HCT116 (cell line): ENCODE measurements around the gene CACNA1F. TPM values are rescaled to one million over a fixed set of nuclear protein-coding genes. Genes with fewer than 3 reads are reported as not detected.

Source experiments
- ATAC-seq: fragments of 200-7000 bp; cut with Tn5 transposase; 2 replicates; pipeline ENCODE4 v1.9.1; 2020; ENCODE audit warnings: mild to moderate bottlenecking, moderate library complexity
- BruUV-seq: library from RNA; stranded (reverse); fragments of 400-500 nt; replicated peaks from 2 replicates; lab custom pipeline; 2021; lab: Mats Ljungman, UMichigan
- CTCF ChIA-PET: fragments of 300-600 bp; sonication (Branson Sonifier 250); formaldehyde crosslinking; loops from one replicate; lab custom pipeline; 2021; ENCODE audit warnings: antibody characterized with exemption; lab: Charles Lee
- POLR2A ChIA-PET: fragments of 300-600, 350-600 bp; sonication (Branson Sonifier 250); formaldehyde crosslinking; loops from one replicate; lab custom pipeline; 2021; ENCODE audit warnings: antibody characterized with exemption; lab: Charles Lee
- RAD21 ChIA-PET, 2 experiments: fragments of 300-600 bp; sonication (Branson Sonifier 250); formaldehyde crosslinking; loops; one replicate each; lab custom pipeline; 2023; ENCODE audit warnings: low total read pairs in 2 of 2; ENCODE audit not compliant: uncharacterized antibody in 2 of 2, unreplicated experiment in 2 of 2, low non-redundant PET in 1 of 2; lab: Charles Lee
- DNase-seq: peaks from one replicate; pipeline ENCODE4 v3.0.0-alpha.2; 2010; ENCODE audit warnings: low read depth, low spot score
- H2AFZ ChIP-seq: fragments of 200-600 bp; shearing (Covaris generic), sonication (generic); 2 replicates; pipeline ENCODE4 v1.6.1; 2017; ENCODE audit warnings: low read depth, mixed run types, mixed read lengths, antibody characterized with exemption, low read length; ENCODE audit not compliant: poor library complexity, severe bottlenecking
- H3K27ac ChIP-seq: 2 replicates; pipeline ENCODE4 v1.5.1; 2012; ENCODE audit warnings: low read depth, low read length
- H3K27me3 ChIP-seq: fragments of 200-600 bp; sonication (generic); 2 replicates; pipeline ENCODE4 v1.6.1; 2016; ENCODE audit warnings: mixed run types, low read length, mixed read lengths; ENCODE audit not compliant: insufficient read depth
- H3K36me3 ChIP-seq, 2 experiments: fragments of 200-500 bp in 1 of 2; fragments of 200-600 bp in 1 of 2; sonication (Bioruptor generic) in 1 of 2; sonication (generic) in 1 of 2; 2 replicates each; pipeline versions ENCODE4 v1.5.1 to v1.6.1; 2014 to 2016; ENCODE audit warnings: low read length in 2 of 2, inconsistent platforms in 1 of 2, mixed read lengths in 1 of 2, mixed run types in 1 of 2; ENCODE audit not compliant: insufficient read depth in 2 of 2, control insufficient read depth in 1 of 2
- H3K4me1 ChIP-seq, 2 experiments: fragments of 200-600 bp in 1 of 2; sonication (generic) in 1 of 2; 2 replicates each; pipeline versions ENCODE4 v1.5.1 to v1.6.1; 2012 to 2017; ENCODE audit warnings: low read length in 2 of 2, inconsistent platforms in 1 of 2, mild to moderate bottlenecking in 1 of 2, mixed read lengths in 1 of 2, mixed run types in 1 of 2, moderate library complexity in 1 of 2; ENCODE audit not compliant: insufficient read depth in 2 of 2, control insufficient read depth in 1 of 2
- H3K4me2 ChIP-seq: fragments of 200-600 bp; sonication (generic); 2 replicates; pipeline ENCODE4 v1.6.1; 2017; ENCODE audit warnings: mixed run types, low read length, mixed read lengths
- H3K4me3 ChIP-seq, 2 experiments: fragments of 200-600 bp in 1 of 2; sonication (generic) in 1 of 2; replicated peaks in 1 of 2; 2 replicates each; pipeline ENCODE4 v1.5.1; 2011 to 2016; ENCODE audit warnings: low read length in 2 of 2, control low read depth in 1 of 2, low read depth in 1 of 2, mild to moderate bottlenecking in 1 of 2, mixed read lengths in 1 of 2, mixed run types in 1 of 2
- H3K79me2 ChIP-seq: fragments of 200-600 bp; sonication (generic); 2 replicates; pipeline ENCODE4 v1.6.1; 2017; ENCODE audit warnings: mild to moderate bottlenecking, mixed run types, low read length, moderate library complexity, mixed read lengths; ENCODE audit not compliant: insufficient read depth
- H3K9ac ChIP-seq: fragments of 200-600 bp; sonication (generic); 2 replicates; pipeline ENCODE4 v1.6.1; 2016; ENCODE audit warnings: low read length, mixed read lengths
- H3K9me2 ChIP-seq: fragments of 200-600 bp; sonication (generic), shearing (Covaris generic); 2 replicates; pipeline ENCODE4 v1.6.1; 2017; ENCODE audit warnings: mixed run types, mild to moderate bottlenecking, moderate library complexity; ENCODE audit not compliant: insufficient read depth
- H3K9me3 ChIP-seq, 2 experiments: fragments of 200-500 bp in 1 of 2; fragments of 200-600 bp in 1 of 2; sonication (Bioruptor generic) in 1 of 2; sonication (generic) in 1 of 2; 2 replicates each; pipeline ENCODE4 v1.6.1; 2014 to 2017; ENCODE audit warnings: low read length in 2 of 2, mixed read lengths in 2 of 2, inconsistent platforms in 1 of 2, low read depth in 1 of 2, mild to moderate bottlenecking in 1 of 2, mixed run types in 1 of 2, moderate library complexity in 1 of 2; ENCODE audit not compliant: control insufficient read depth in 1 of 2, insufficient read depth in 1 of 2
- H4K20me1 ChIP-seq: fragments of 200-600 bp; sonication (generic), shearing (Covaris generic); 2 replicates; pipeline ENCODE4 v1.6.1; 2017; ENCODE audit warnings: mixed run types, mild to moderate bottlenecking, moderate library complexity; ENCODE audit not compliant: insufficient read depth
- ATF3 ChIP-seq: IDR thresholded peaks from 2 replicates; pipeline ENCODE4 v1.6.1; 2012
- CEBPB ChIP-seq: IDR thresholded peaks from 2 replicates; pipeline ENCODE4 v1.6.1; 2012; ENCODE audit warnings: low read depth
- CTCF ChIP-seq, 3 experiments: fragments of 200-600 bp in 1 of 3; sonication (generic) in 1 of 3; IDR thresholded peaks in 2 of 3; conservative IDR thresholded peaks in 1 of 3; 2 replicates each; pipeline ENCODE4 v1.5.1; 2012 to 2017; ENCODE audit warnings: low read depth in 2 of 3, low read length in 2 of 3, antibody characterized with exemption in 1 of 3, borderline replicate concordance in 1 of 3, control low read depth in 1 of 3, mild to moderate bottlenecking in 1 of 3, mixed read lengths in 1 of 3, mixed run types in 1 of 3, moderate library complexity in 1 of 3; ENCODE audit not compliant: insufficient read depth in 1 of 3
- EZH2phosphoT487 ChIP-seq: fragments of 200-600 bp; IDR thresholded peaks from 2 replicates; pipeline ENCODE4 v1.6.1; 2018; ENCODE audit warnings: antibody characterized with exemption, borderline replicate concordance
- RAD21 ChIP-seq: IDR thresholded peaks from 2 replicates; pipeline ENCODE4 v1.6.1; 2012; ENCODE audit warnings: low read depth, mild to moderate bottlenecking
- REST ChIP-seq: IDR thresholded peaks from 2 replicates; pipeline ENCODE4 v1.6.1; 2012; ENCODE audit warnings: low read depth
- ZBTB33 ChIP-seq: IDR thresholded peaks from 2 replicates; pipeline ENCODE4 v1.6.1; 2011; ENCODE audit warnings: mild to moderate bottlenecking, low read length, moderate library complexity; ENCODE audit not compliant: insufficient replicate concordance; ENCODE audit errors: extremely low read depth
- intact Hi-C: fragments of 100-400 bp; cut with micrococcal nuclease; formaldehyde crosslinking; loops from 2 replicates; pipeline ENCODE4 v1.10.0; 2022
- total RNA-seq: library from RNA; stranded (reverse); gene quantifications from one replicate; pipeline ENCODE4 v1.2.1, GENCODE V29; 2021; ENCODE audit not compliant: unreplicated experiment

Gene CACNA1F
- total RNA-seq, 1 experiment from 2014 or later = not detected

GRCh38 chrX:49163555-49164419 is 69.4 kb downstream of the CACNA1F start (continued):
- TF ChIP-seq REST (no peak), CEBPB (no peak), CTCF (IDR thresholded peaks at IDR 0.05 in 2 of 3, conservative IDR thresholded peaks at IDR 0.05 in 1 of 3; ENCODE audit: borderline replicate concordance in 1 of 3, insufficient read depth in 1 of 3, low read depth in 2 of 3, low read length in 2 of 3) (peak in 2 of 3 experiments; percentile 54 to 55; a peak in 4 of 6 replicates)

- peak within 1 kb of the TSS; percentile 30 to 45 for H3K4me3 ChIP-seq
- no peak within 1 kb of the TSS for H2AFZ ChIP-seq
- H3K36me3 ChIP-seq = no peaks in the 10 kb centered on the region
- H4K20me1 ChIP-seq = no peaks in the 10 kb centered on the region
- no peaks in the 10 kb centered on the region for H3K27me3 ChIP-seq
- CTCF ChIA-PET = interaction anchor here (1.6 kb wide), 1 partner anchor 22 kb away, joined by 3 read pairs; no protein-coding TSS in a partner anchor
- no TSS peak for BruUV-seq
- RAD21 ChIA-PET = no interaction called here
- intact Hi-C loops = loop anchor here (10.0 kb wide), 1 partner anchor 118 kb away; the partner anchor contains the start of gene TFE3
- H3K4me2 ChIP-seq = peak within 1 kb of the TSS; percentile 74
- peak within 1 kb of the TSS; percentile 58 for H3K9ac ChIP-seq
- H3K9me2 ChIP-seq = no peaks in the 10 kb centered on the region
- TF ChIP-seq EZH2phosphoT487 (no peak), ATF3 (no peak), RAD21 (no peak), ZBTB33 (no peak)
- H3K4me1 ChIP-seq = peaks cover 12 to 48% of the 10 kb centered on the region in 2 experiments
- ATAC-seq (no peak), DNase-seq (no peak)
- peak within 1 kb of the TSS; percentile 95; the same call in 1 of the 2 replicates for H3K27ac ChIP-seq
- POLR2A ChIA-PET = no interaction called here
- no peaks in the 10 kb centered on the region for H3K9me3 ChIP-seq
- no peaks in the 10 kb centered on the region for H3K79me2 ChIP-seq
Measured at GRCh38 chrX:49162620-49163019, 70.5 kb downstream of the CACNA1F start, which contains the start of gene MAGIX. MAGIX (plus strand) TSS chrX:49162758; CDS start chrX:49162890, 132 bp downstream.
